ENCODE results near the gene TSPAN4. TPM values are rescaled to one million over a fixed set of nuclear protein-coding genes. Genes with fewer than 3 reads are reported as not detected.

Gene TSPAN4
- total RNA-seq, 2 experiments from 2014 or later: 1.6 to 2.0 TPM

- DNase-seq (no peak), ATAC-seq (ENCODE audit: poor library complexity) (no peak)
- Mint-ChIP-seq H3K9me3 (no peaks in the 10 kb centered on the region), H3K4me1 (ENCODE audit: low read depth) (no peaks in the 10 kb centered on the region), H3K4me3 (no peak overlapping the region), H3K27me3 (no peaks in the 10 kb centered on the region), H3K36me3 (ENCODE audit: low read depth) (no peaks in the 10 kb centered on the region), H3K27ac (no peak overlapping the region)
- H3K36me3 ChIP-seq (ENCODE audit: insufficient read depth, low read length): no peaks in the 10 kb centered on the region
- ChIA-PET CTCF (no interaction called here), POLR2A (no interaction called here)
- no peaks in the 10 kb centered on the region for H3K27me3 ChIP-seq (ENCODE audit: control insufficient read depth in 1 of 2, insufficient read depth in 2 of 2, low read length in 2 of 2)
- no peak overlapping the region for H3K4me3 ChIP-seq (ENCODE audit: low read length)
- intact Hi-C loops (cut with DNase I, micrococcal nuclease): no loop called here
- H3K4me1 ChIP-seq (ENCODE audit: insufficient read depth, low read length): no peaks in the 10 kb centered on the region
- H3K9me3 ChIP-seq (ENCODE audit: control insufficient read depth in 1 of 2, insufficient read depth in 1 of 2, low read length in 2 of 2): peaks cover 0 to 10% of the 10 kb centered on the region in 2 experiments
- TF ChIP-seq CTCF (IDR thresholded peaks at IDR 0.05): no peak
- H3K27ac ChIP-seq (ENCODE audit: low read depth in 1 of 2, low read length in 2 of 2): no peak overlapping the region
Measured at GRCh38 chr11:858762-859339, 16.2 kb downstream of the TSPAN4 start.

- CTCF ChIA-PET: no interaction called here
- no peak for TF ChIP-seq CTCF (IDR thresholded peaks at IDR 0.05)
- POLR2A ChIA-PET: no interaction called here
Measured at GRCh38 chr11:859394-860131, 16.9 kb downstream of the TSPAN4 start.

GRCh38 chr11:860234-861104 lies 17.8 kb downstream of the TSPAN4 start:
- TF ChIP-seq CTCF (IDR thresholded peaks at IDR 0.05): no peak
- POLR2A ChIA-PET: no interaction called here
- H3K9me3 Mint-ChIP-seq: no peaks in the 10 kb centered on the region
- no peaks in the 10 kb centered on the region for H3K4me1 Mint-ChIP-seq (ENCODE audit: low read depth)
- CTCF ChIA-PET: no interaction called here
- H3K27me3 ChIP-seq (ENCODE audit: control insufficient read depth in 1 of 2, insufficient read depth in 2 of 2, low read length in 2 of 2): no peaks in the 10 kb centered on the region
- H3K27ac ChIP-seq (ENCODE audit: low read depth in 1 of 2, low read length in 2 of 2): no peak overlapping the region
- H3K27ac Mint-ChIP-seq: no peak overlapping the region
- no peak for DNase-seq
- H3K9me3 ChIP-seq (ENCODE audit: control insufficient read depth in 1 of 2, insufficient read depth in 1 of 2, low read length in 2 of 2): peaks cover 0 to 10% of the 10 kb centered on the region in 2 experiments
- H3K27me3 Mint-ChIP-seq: no peaks in the 10 kb centered on the region
- no peaks in the 10 kb centered on the region for H3K4me1 ChIP-seq (ENCODE audit: insufficient read depth, low read length)
- H3K36me3 ChIP-seq (ENCODE audit: insufficient read depth, low read length): no peaks in the 10 kb centered on the region
- no peak for ATAC-seq (ENCODE audit: poor library complexity)
- no peak overlapping the region for H3K4me3 Mint-ChIP-seq
- intact Hi-C loops (cut with DNase I, micrococcal nuclease): no loop called here
- no peaks in the 10 kb centered on the region for H3K36me3 Mint-ChIP-seq (ENCODE audit: low read depth)
- H3K4me3 ChIP-seq (ENCODE audit: low read length): no peak overlapping the region

More at GRCh38 chr11:859394-860131, 16.9 kb downstream of the TSPAN4 start:
- no peaks in the 10 kb centered on the region for H3K9me3 Mint-ChIP-seq
- Histone ChIP-seq H3K4me1 (ENCODE audit: insufficient read depth, low read length) (no peaks in the 10 kb centered on the region), H3K27me3 (ENCODE audit: control insufficient read depth in 1 of 2, insufficient read depth in 2 of 2, low read length in 2 of 2) (no peaks in the 10 kb centered on the region), H3K27ac (ENCODE audit: low read depth in 1 of 2, low read length in 2 of 2) (no peak overlapping the region), H3K36me3 (ENCODE audit: insufficient read depth, low read length) (no peaks in the 10 kb centered on the region), H3K4me3 (ENCODE audit: low read length) (no peak overlapping the region), H3K9me3 (ENCODE audit: control insufficient read depth in 1 of 2, insufficient read depth in 1 of 2, low read length in 2 of 2) (peaks cover 0 to 10% of the 10 kb centered on the region in 2 experiments)
- no peak overlapping the region for H3K4me3 Mint-ChIP-seq
- intact Hi-C loops (cut with DNase I, micrococcal nuclease): no loop called here
- no peaks in the 10 kb centered on the region for H3K36me3 Mint-ChIP-seq (ENCODE audit: low read depth)
- no peak overlapping the region for H3K27ac Mint-ChIP-seq
- no peaks in the 10 kb centered on the region for H3K27me3 Mint-ChIP-seq
- H3K4me1 Mint-ChIP-seq (ENCODE audit: low read depth): no peaks in the 10 kb centered on the region
- ATAC-seq (ENCODE audit: poor library complexity) (no peak), DNase-seq (no peak)

Measured in CD4-positive, alpha-beta T cell (primary cell).